Stimulated activated CD4-positive, alpha-beta T cell treated with anti-CD3 and anti-CD28 coated beads, Interleukin-15, amount 100 ng/mL, for 24 hours (primary cell): ENCODE results near the gene MSX2.
"Not testable (repeated sequence)": the region's sequence is repeated elsewhere in the genome, so short reads cannot be mapped to it uniquely, and the experiment has no call there.

Experiments
- DNase-seq: peaks from one replicate; pipeline ENCODE4 v3.0.0-alpha.2; 2020

The MSX2 gene

GRCh38 chr5:174733836-174734235 lies 9.5 kb downstream of the MSX2 start:
- no peak for DNase-seq

- DNase-seq: no peak
Observed at GRCh38 chr5:174734571-174735497, 10.5 kb downstream of the MSX2 start.

- no peak for DNase-seq
Observed at GRCh38 chr5:174735498-174736330, 11.3 kb downstream of the MSX2 start.

GRCh38 chr5:174736331-174736721 lies 11.9 kb downstream of the MSX2 start:
- DNase-seq: no peak

- DNase-seq: no peak
Observed at GRCh38 chr5:174736777-174737176, 12.4 kb downstream of the MSX2 start.

GRCh38 chr5:174737330-174737729 lies 12.9 kb downstream of the MSX2 start:
- DNase-seq: no peak

GRCh38 chr5:174741352-174741751 lies 17.0 kb downstream of the MSX2 start:
- DNase-seq: no peak

- no peak for DNase-seq
Observed at GRCh38 chr5:174744896-174745295, 20.5 kb downstream of the MSX2 start.

- DNase-seq: no peak
Observed at GRCh38 chr5:174745590-174746103, 21.3 kb downstream of the MSX2 start.

- no peak for DNase-seq
Observed at GRCh38 chr5:174750711-174751110, 26.3 kb downstream of the MSX2 start.

- DNase-seq: peak; percentile 15
Observed at GRCh38 chr5:174751154-174752000, 27.0 kb downstream of the MSX2 start.

GRCh38 chr5:174752121-174752520 lies 27.7 kb downstream of the MSX2 start:
- DNase-seq: no peak

- no peak for DNase-seq
Observed at GRCh38 chr5:174755106-174755505, 30.7 kb downstream of the MSX2 start.

GRCh38 chr5:174759091-174759490 lies 34.7 kb downstream of the MSX2 start:
- DNase-seq: no peak

GRCh38 chr5:174760721-174761120 lies 36.3 kb downstream of the MSX2 start:
- DNase-seq: no peak

- DNase-seq: not testable (repeated sequence)
Observed at GRCh38 chr5:174761341-174761740, 37.0 kb downstream of the MSX2 start.

GRCh38 chr5:174764309-174764708 lies 39.9 kb downstream of the MSX2 start:
- DNase-seq: no peak

GRCh38 chr5:174765540-174765939 lies 41.2 kb downstream of the MSX2 start:
- DNase-seq: no peak

- no peak for DNase-seq
Observed at GRCh38 chr5:174767670-174768069, 43.3 kb downstream of the MSX2 start.

GRCh38 chr5:174769005-174769404 lies 44.6 kb downstream of the MSX2 start:
- DNase-seq: no peak

GRCh38 chr5:174773371-174773770 lies 49.0 kb downstream of the MSX2 start:
- DNase-seq: no peak

GRCh38 chr5:174775081-174775480 lies 50.7 kb downstream of the MSX2 start:
- DNase-seq: no peak

GRCh38 chr5:174777111-174777510 lies 52.7 kb downstream of the MSX2 start:
- no peak for DNase-seq
